K562 (cell line): ENCODE results near the gene PTPN12. TPM values are rescaled to one million over a fixed set of nuclear protein-coding genes. Genes with fewer than 3 reads are reported as not detected.

Experiments
- ATAC-seq: fragments of 200-7000 bp; cut with Tn5 transposase; 3 replicates; pipeline ENCODE4 v1.9.1; 2020; ENCODE audit warnings: moderate library complexity
- BruUV-seq: library from RNA; stranded (reverse); fragments of 400-500 nt; replicated peaks from 2 replicates; lab custom pipeline; 2021; lab: Mats Ljungman, UMichigan
- CTCF ChIA-PET: fragments of 300-600 bp; formaldehyde crosslinking; extraction: SDS; loops from one replicate; lab custom pipeline; 2021; ENCODE audit warnings: low intra/inter-chr PET ratio; lab: Yijun Ruan, JAX
- POLR2A ChIA-PET: fragments of 300-600, 350-650 bp; sonication (Branson Sonifier 250); formaldehyde crosslinking; extraction: SDS; loops from one replicate; lab custom pipeline; 2021; ENCODE audit warnings: antibody characterized with exemption, inconsistent platforms; lab: Yijun Ruan, JAX
- DNase-seq, 4 experiments: peaks; one replicate each; pipeline versions ENCODE4 v3.0.0 to v3.0.0-alpha.2; 2011 to 2018; ENCODE audit warnings: low spot score in 3 of 4, mixed read lengths in 3 of 4; ENCODE audit errors: extremely low read depth in 1 of 4
- FAIRE-seq: peaks from 2 replicates; lab custom pipeline; 2011; peaks lifted over from hg19 to GRCh38; lab: Jason Lieb, UNC
- H2AFZ ChIP-seq: 2 replicates; pipeline ENCODE4 v1.6.0; 2011; ENCODE audit warnings: low read depth, low read length, control low read depth, inconsistent platforms
- H3K27ac ChIP-seq: fragments of 200-600 bp; 3 replicates; pipeline ENCODE4 v1.8.0; 2011; ENCODE audit warnings: low read depth, mild to moderate bottlenecking, control low read depth, inconsistent platforms, low read length, moderate library complexity, mixed read lengths; ENCODE audit errors: extremely low read depth
- H3K27me3 ChIP-seq, 2 experiments: fragments of 300-600 bp in 1 of 2; 2 replicates in 1 of 2; 3 replicates in 1 of 2; pipeline versions ENCODE4 v1.6.0 to v1.8.0; 2011; ENCODE audit warnings: inconsistent platforms in 2 of 2, low read length in 2 of 2, mild to moderate bottlenecking in 1 of 2, mixed read lengths in 1 of 2, moderate library complexity in 1 of 2; ENCODE audit not compliant: control insufficient read depth in 2 of 2, insufficient read depth in 2 of 2
- H3K36me3 ChIP-seq: fragments of 300-600 bp; 3 replicates; pipeline ENCODE4 v1.8.0; 2011; ENCODE audit warnings: mild to moderate bottlenecking, low read length, inconsistent platforms; ENCODE audit not compliant: control insufficient read depth, insufficient read depth
- H3K4me1 ChIP-seq, 2 experiments: fragments of 200-600 bp in 1 of 2; replicated peaks in 1 of 2; 2 replicates in 1 of 2; 3 replicates in 1 of 2; pipeline versions ENCODE4 v1.5.1 to v1.8.0; 2011; ENCODE audit warnings: inconsistent platforms in 2 of 2, low read length in 2 of 2, mild to moderate bottlenecking in 1 of 2, mixed read lengths in 1 of 2, moderate library complexity in 1 of 2; ENCODE audit not compliant: control insufficient read depth in 2 of 2, insufficient read depth in 2 of 2
- H3K4me2 ChIP-seq: 2 replicates; pipeline ENCODE4 v1.6.1; 2011; ENCODE audit warnings: low read length, control low read depth, inconsistent platforms, mixed read lengths; ENCODE audit not compliant: insufficient read depth
- H3K4me3 ChIP-seq: fragments of 200-600 bp; sonication (generic), shearing (Covaris generic); 2 replicates; pipeline ENCODE4 v1.5.1; 2016; ENCODE audit warnings: control low read depth, inconsistent platforms
- H3K79me2 ChIP-seq: fragments of 200-600 bp; 3 replicates; pipeline ENCODE4 v1.8.0; 2011; ENCODE audit warnings: low read length, inconsistent platforms; ENCODE audit not compliant: control insufficient read depth, insufficient read depth
- H3K9ac ChIP-seq, 2 experiments: 2 replicates each; pipeline versions ENCODE4 v1.6.0 to v1.6.1; 2011; ENCODE audit warnings: low read depth in 2 of 2, low read length in 2 of 2, control low read depth in 1 of 2, inconsistent platforms in 1 of 2, mild to moderate bottlenecking in 1 of 2, mixed read lengths in 1 of 2; ENCODE audit not compliant: insufficient read depth in 1 of 2
- H3K9me1 ChIP-seq: one replicate; pipeline ENCODE4 v1.6.0; 2011; ENCODE audit warnings: inconsistent platforms, mild to moderate bottlenecking, low read length, moderate library complexity; ENCODE audit not compliant: control insufficient read depth, insufficient read depth
- H3K9me3 ChIP-seq: replicated peaks from 2 replicates; pipeline ENCODE4 v1.5.1; 2011; ENCODE audit warnings: low read depth, low read length, inconsistent platforms; ENCODE audit not compliant: control insufficient read depth, insufficient read depth
- H4K20me1 ChIP-seq: replicated peaks from 2 replicates; pipeline ENCODE4 v1.6.1; 2011; ENCODE audit warnings: low read length, inconsistent platforms, mixed read lengths; ENCODE audit not compliant: control insufficient read depth, insufficient read depth
- ARID1B ChIP-seq: fragments of 450-650 bp; IDR thresholded peaks from 2 replicates; pipeline ENCODE4 v1.6.1; 2016; ENCODE audit warnings: antibody characterized with exemption, mild to moderate bottlenecking, inconsistent platforms
- ARID3A ChIP-seq: IDR thresholded peaks from 2 replicates; pipeline ENCODE4 v1.6.1; 2012; ENCODE audit warnings: low read depth, low read length, improper control_type of control experiment, borderline replicate concordance
- ATF6 ChIP-seq: sonication (generic); formaldehyde crosslinking; IDR thresholded peaks from 2 replicates; pipeline ENCODE4 v1.4.0; 2020; ENCODE audit warnings: mild to moderate bottlenecking, missing genetic modification reagents
- CBFB ChIP-seq: sonication (generic); formaldehyde crosslinking; IDR thresholded peaks from 2 replicates; pipeline ENCODE4 v1.4.0; 2020; ENCODE audit warnings: mild to moderate bottlenecking, missing genetic modification reagents
- CC2D1A ChIP-seq: fragments of 450-650 bp; IDR thresholded peaks from 2 replicates; pipeline ENCODE4 v1.6.1; 2017; ENCODE audit warnings: mild to moderate bottlenecking
- ELF4 ChIP-seq: fragments of 450-650 bp; formaldehyde crosslinking; IDR thresholded peaks from 2 replicates; pipeline ENCODE4 v1.4.0; 2022; ENCODE audit warnings: missing genetic modification characterization
- ETV1 ChIP-seq: fragments of 450-650 bp; conservative IDR thresholded peaks from 2 replicates; pipeline ENCODE4 v1.6.1; 2016; ENCODE audit warnings: missing genetic modification characterization, control low read depth, low read depth, missing compliant biosample characterization
- PBX2 ChIP-seq, 2 experiments: IDR thresholded peaks in 1 of 2; conservative IDR thresholded peaks in 1 of 2; 2 replicates each; pipeline ENCODE4 v1.6.1; 2016; ENCODE audit warnings: low read depth in 2 of 2, mild to moderate bottlenecking in 1 of 2, missing compliant biosample characterization in 1 of 2, missing genetic modification characterization in 1 of 2, moderate library complexity in 1 of 2
- PHF21A ChIP-seq: fragments of 450-650 bp; IDR thresholded peaks from 2 replicates; pipeline ENCODE4 v1.6.1; 2017; ENCODE audit warnings: low read depth, borderline replicate concordance
- SAFB ChIP-seq: fragments of 200-400 bp; formaldehyde crosslinking; IDR thresholded peaks from 2 replicates; pipeline ENCODE4 v1.6.1; 2017; ENCODE audit warnings: low read depth, low read length, borderline replicate concordance
- SIX5 ChIP-seq, 2 experiments: IDR thresholded peaks; 2 replicates each; pipeline ENCODE4 v1.6.1; 2011; ENCODE audit warnings: low read length in 2 of 2, borderline replicate concordance in 1 of 2, low read depth in 1 of 2, mild to moderate bottlenecking in 1 of 2, moderate library complexity in 1 of 2; ENCODE audit not compliant: insufficient read depth in 1 of 2
- SRSF9 ChIP-seq: fragments of 200-400 bp; formaldehyde crosslinking; IDR thresholded peaks from 2 replicates; pipeline ENCODE4 v1.6.1; 2017; ENCODE audit warnings: low read depth, low read length, borderline replicate concordance
- TBP ChIP-seq: optimal IDR thresholded peaks from 2 replicates; pipeline ENCODE3; 2011; ENCODE audit warnings: low read depth, low read length, improper control_type of control experiment
- TCF3 ChIP-seq: sonication (generic); formaldehyde crosslinking; IDR thresholded peaks from 2 replicates; pipeline ENCODE4 v1.4.0; 2020; ENCODE audit warnings: mild to moderate bottlenecking, missing genetic modification reagents
- USF1 ChIP-seq: sonication (generic); formaldehyde crosslinking; IDR thresholded peaks from 2 replicates; pipeline ENCODE4 v1.9.0; 2022; ENCODE audit warnings: mild to moderate bottlenecking, missing genetic modification reagents
- WGBS: fragments of 100-300 bp; shearing (Covaris generic); methylation state at CpG from one replicate; pipeline ENCODE4 v1.1.6; 2016; ENCODE audit warnings: low coverage, mixed read lengths; ENCODE audit not compliant: insufficient coverage; ENCODE audit errors: missing lambda C conversion rate; 5-methylcytosine and 5-hydroxymethylcytosine counted together
- in situ Hi-C: fragments of 300-500 bp; cut with MboI; formaldehyde crosslinking; loops from 4 replicates; pipeline ENCODE4 v1.15.0; 2018; ENCODE audit warnings: inconsistent platforms, mixed read lengths
- intact Hi-C: fragments of 100-400 bp; cut with micrococcal nuclease; formaldehyde crosslinking; loops from 2 replicates; pipeline ENCODE4 v1.14.2; 2022
- polyA plus RNA-seq, 8 experiments: library from polyadenylated mRNA; depleted of rRNA in 4 of 8; stranded (reverse) in 5 of 8; unstranded in 3 of 8; fragments of >200 nt; fragmentation: Nextera tagmentation in 2 of 8; fragmentation: Illumina TruSeq in 1 of 8; extraction: Ambion mirVana in 2 of 8; extraction: Trizol in 1 of 8; gene quantifications; 2 replicates each; pipeline versions ENCODE4 v1.2.1 to v1.2.3, GENCODE V29; 2011 to 2014; ENCODE audit warnings: inconsistent platforms in 1 of 8, missing spikeins in 1 of 8
- total RNA-seq, 7 experiments: library from RNA; depleted of rRNA in 6 of 7; stranded (reverse); fragments of >200 nt in 6 of 7; fragmentation: Illumina TruSeq in 2 of 7; extraction: Trizol in 2 of 7; gene quantifications; 2 replicates each; pipeline versions ENCODE4 v1.2.1 to v1.2.3, GENCODE V29; 2011 to 2021; ENCODE audit warnings: low replicate concordance in 1 of 7

Gene PTPN12
- total and polyA plus RNA-seq, 9 of the 15 experiments (the other 6 are each of a cell fraction or from before 2014, with no cell fraction given), result 15.3 to 79.8 (median 26.6) TPM

GRCh38 chr7:77553123-77553522 lies 16.0 kb downstream of the PTPN12 start:
- in situ Hi-C loops, result no loop called here
- 3% methylated on average over 2 of the region's 2 CpGs for WGBS
- FAIRE-seq (peak; percentile 15), ATAC-seq (peak; percentile 62), DNase-seq (no peak)
- H2AFZ ChIP-seq, result no peak overlapping the region
- H4K20me1 ChIP-seq, result peaks cover 5% of the 10 kb centered on the region; the same call in 1 of the 2 replicates
- no peak overlapping the region for H3K4me2 ChIP-seq
- POLR2A ChIA-PET, result no interaction called here
- no peak overlapping the region for H3K9ac ChIP-seq
- H3K36me3 ChIP-seq, result 0 out of 3 replicates have a peak, but pooled peaks cover 6% of the 10 kb centered on the region
- H3K9me1 ChIP-seq, result no peaks in the 10 kb centered on the region
- H3K4me1 ChIP-seq, result peaks cover 4 to 6% of the 10 kb centered on the region in 2 experiments; a peak in 3 of 5 replicates
- no peak overlapping the region for H3K4me3 ChIP-seq
- no peaks in the 10 kb centered on the region for H3K9me3 ChIP-seq
- peak overlapping the region; percentile 10; the same call in 1 of the 3 replicates for H3K27ac ChIP-seq
- no peaks in the 10 kb centered on the region for H3K27me3 ChIP-seq
- intact Hi-C loops, result no loop called here
- CTCF ChIA-PET, result no interaction called here
- peaks cover 92% of the 10 kb centered on the region for H3K79me2 ChIP-seq
- no TSS peak for BruUV-seq
- TF ChIP-seq SRSF9, result no peak
- no peak for TF ChIP-seq CBFB (CRISPR knock-in tag)
- TF ChIP-seq ETV1 (tag), result peak; percentile 35; the same call in 1 of the 2 replicates
- TF ChIP-seq PHF21A, result no peak
- peak; percentile 60; the same call in 1 of the 2 replicates for TF ChIP-seq ARID1B
- TF ChIP-seq CC2D1A, result no peak
- 0 out of 4 replicates have a peak, but pooled peaks of 1 of the 2 experiments have one; percentile 1 for TF ChIP-seq SIX5 (IDR thresholded peaks at IDR 0.05; ENCODE audit: borderline replicate concordance in 1 of 2, insufficient read depth in 1 of 2, low read depth in 1 of 2, low read length in 2 of 2)
- no peak for TF ChIP-seq TBP
- TF ChIP-seq ATF6, result no peak
- no peak for TF ChIP-seq USF1 (CRISPR knock-in tag)
- TF ChIP-seq PBX2 (CRISPR knock-in tag; IDR thresholded peaks at IDR 0.05; ENCODE audit: low read depth), result no peak
- 0 out of 2 replicates have a peak, but pooled peaks have one; percentile 36 for TF ChIP-seq PBX2 (tag; conservative IDR thresholded peaks at IDR 0.05; ENCODE audit: low read depth)
- no peak for TF ChIP-seq SAFB
- TF ChIP-seq ELF4, result no peak
- TF ChIP-seq TCF3 (CRISPR knock-in tag), result peak; percentile 45
- TF ChIP-seq ARID3A, result no peak
